Prostate gland (tissue), 1 donor: ENCODE measurements around the gene ME3.
A peak's percentile ranks its signal among the peaks of the same experiment; 100 is the strongest.

Experiments
- POLR2A ChIP-seq: fragments of 450-650 bp; IDR thresholded peaks from one replicate; pipeline ENCODE4 v1.6.1; 2016; ENCODE audit warnings: antibody characterized with exemption, mild to moderate bottlenecking
- POLR2AphosphoS5 ChIP-seq: sonication (generic); formaldehyde crosslinking; IDR thresholded peaks from one replicate; pipeline ENCODE4 v1.6.1; 2017; ENCODE audit warnings: antibody characterized with exemption

DNA sequence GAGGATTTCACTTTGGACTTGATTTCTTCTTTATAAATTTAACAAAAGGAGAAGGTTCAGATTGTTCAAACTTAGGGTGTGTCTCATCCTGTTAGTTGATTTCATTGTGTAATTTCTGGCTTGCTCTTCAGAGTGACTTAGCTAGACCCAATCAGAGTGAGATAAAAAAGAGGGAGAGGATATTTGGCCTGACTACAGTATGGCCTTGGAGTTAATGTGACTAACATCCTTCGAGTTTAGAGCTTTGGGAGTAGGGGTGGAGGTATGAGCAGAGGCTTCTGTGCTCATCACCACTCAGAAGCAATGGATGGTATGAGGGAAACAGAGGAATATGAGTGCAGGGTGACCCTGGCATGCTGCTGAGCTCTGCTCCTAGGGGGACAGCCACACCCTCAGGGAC lies 114.2 kb downstream of the ME3 start:
- no peak for TF ChIP-seq POLR2A
- peak; percentile 20 for TF ChIP-seq POLR2AphosphoS5
